NB4 (cell line): ENCODE data around the gene FRMPD4.

ENCODE experiments used
- MYC ChIP-seq: IDR thresholded peaks from 2 replicates; pipeline ENCODE4 v1.6.1; 2011; ENCODE audit warnings: low read depth, low read length
- POLR2A ChIP-seq: IDR thresholded peaks from 2 replicates; pipeline ENCODE4 v1.6.1; 2011; ENCODE audit warnings: mild to moderate bottlenecking; ENCODE audit not compliant: insufficient read length; ENCODE audit errors: extremely low read depth
- TF ChIP-seq, protein P1 (sequence below): IDR thresholded peaks from one replicate; pipeline ENCODE4 v1.5.1; 2012; ENCODE audit warnings: low read depth, low read length

DNA sequence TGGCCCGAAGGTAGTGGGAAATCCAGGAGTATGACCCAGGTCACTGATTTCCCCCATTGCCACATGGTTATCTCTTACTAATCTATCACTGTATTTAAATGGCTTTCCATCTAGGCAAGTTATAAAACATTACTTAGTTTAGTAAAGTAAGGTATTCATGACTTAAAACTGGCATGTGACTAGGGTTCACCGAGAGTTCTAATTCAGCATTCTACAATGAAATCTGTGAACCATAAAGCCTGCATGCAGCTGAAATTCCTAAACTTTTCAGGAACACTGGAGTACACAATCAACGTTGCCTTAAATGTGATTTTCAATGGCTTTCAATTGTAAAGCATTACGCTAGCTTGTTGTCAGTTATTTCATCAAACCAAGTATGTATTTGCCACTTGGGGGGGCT, 630.2 kb downstream of the FRMPD4 start:
- TF ChIP-seq, protein P1, sequence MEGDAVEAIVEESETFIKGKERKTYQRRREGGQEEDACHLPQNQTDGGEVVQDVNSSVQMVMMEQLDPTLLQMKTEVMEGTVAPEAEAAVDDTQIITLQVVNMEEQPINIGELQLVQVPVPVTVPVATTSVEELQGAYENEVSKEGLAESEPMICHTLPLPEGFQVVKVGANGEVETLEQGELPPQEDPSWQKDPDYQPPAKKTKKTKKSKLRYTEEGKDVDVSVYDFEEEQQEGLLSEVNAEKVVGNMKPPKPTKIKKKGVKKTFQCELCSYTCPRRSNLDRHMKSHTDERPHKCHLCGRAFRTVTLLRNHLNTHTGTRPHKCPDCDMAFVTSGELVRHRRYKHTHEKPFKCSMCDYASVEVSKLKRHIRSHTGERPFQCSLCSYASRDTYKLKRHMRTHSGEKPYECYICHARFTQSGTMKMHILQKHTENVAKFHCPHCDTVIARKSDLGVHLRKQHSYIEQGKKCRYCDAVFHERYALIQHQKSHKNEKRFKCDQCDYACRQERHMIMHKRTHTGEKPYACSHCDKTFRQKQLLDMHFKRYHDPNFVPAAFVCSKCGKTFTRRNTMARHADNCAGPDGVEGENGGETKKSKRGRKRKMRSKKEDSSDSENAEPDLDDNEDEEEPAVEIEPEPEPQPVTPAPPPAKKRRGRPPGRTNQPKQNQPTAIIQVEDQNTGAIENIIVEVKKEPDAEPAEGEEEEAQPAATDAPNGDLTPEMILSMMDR, result no peak
- TF ChIP-seq POLR2A (no peak), MYC (no peak)
